GM20431 (cell line): ENCODE measurements around the gene NCLN.

Source experiments
- in situ Hi-C: fragments of 300-500 bp; cut with MseI, MboI; formaldehyde crosslinking; loops from one replicate; pipeline ENCODE4 v1.15.0; 2020; ENCODE audit warnings: low sequenced_read_pairs; ENCODE audit not compliant: unreplicated experiment

The NCLN gene

DNA sequence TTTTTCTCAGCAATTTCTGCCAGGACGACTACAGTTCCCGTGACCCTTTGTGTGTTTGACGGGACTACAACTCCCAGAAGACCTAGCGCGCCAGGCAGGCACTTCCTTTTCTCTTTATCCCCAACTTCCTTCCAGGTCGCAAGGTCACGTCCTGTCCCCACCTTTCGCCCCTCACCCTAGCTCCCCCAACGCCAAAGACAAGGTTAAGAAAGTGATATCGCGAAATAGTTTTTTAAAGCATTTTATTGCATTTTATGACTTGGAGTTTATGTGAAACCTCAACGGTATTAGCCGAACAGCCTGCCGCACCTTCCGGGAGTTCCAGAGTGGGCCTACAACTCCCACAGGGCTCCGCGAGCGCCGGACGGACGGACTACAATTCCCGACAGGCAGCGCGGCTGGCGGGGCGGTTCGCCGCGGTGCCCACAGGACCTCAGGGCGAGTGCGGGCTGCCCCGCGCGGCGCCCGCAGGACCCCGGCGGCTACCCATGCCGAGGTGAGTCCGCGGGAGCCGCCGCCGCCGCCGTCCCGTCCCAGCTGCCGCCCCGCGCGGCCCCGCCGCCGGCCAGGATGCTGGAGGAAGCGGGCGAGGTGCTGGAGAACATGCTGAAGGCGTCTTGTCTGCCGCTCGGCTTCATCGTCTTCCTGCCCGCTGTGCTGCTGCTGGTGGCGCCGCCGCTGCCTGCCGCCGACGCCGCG is at the start of gene NCLN:
Gene NCLN (plus strand): TSS at position 470 of the 699 bp plus-strand sequence. CDS start 101 bp downstream, at position 571.
- in situ Hi-C loops, result no loop called here

DNA sequence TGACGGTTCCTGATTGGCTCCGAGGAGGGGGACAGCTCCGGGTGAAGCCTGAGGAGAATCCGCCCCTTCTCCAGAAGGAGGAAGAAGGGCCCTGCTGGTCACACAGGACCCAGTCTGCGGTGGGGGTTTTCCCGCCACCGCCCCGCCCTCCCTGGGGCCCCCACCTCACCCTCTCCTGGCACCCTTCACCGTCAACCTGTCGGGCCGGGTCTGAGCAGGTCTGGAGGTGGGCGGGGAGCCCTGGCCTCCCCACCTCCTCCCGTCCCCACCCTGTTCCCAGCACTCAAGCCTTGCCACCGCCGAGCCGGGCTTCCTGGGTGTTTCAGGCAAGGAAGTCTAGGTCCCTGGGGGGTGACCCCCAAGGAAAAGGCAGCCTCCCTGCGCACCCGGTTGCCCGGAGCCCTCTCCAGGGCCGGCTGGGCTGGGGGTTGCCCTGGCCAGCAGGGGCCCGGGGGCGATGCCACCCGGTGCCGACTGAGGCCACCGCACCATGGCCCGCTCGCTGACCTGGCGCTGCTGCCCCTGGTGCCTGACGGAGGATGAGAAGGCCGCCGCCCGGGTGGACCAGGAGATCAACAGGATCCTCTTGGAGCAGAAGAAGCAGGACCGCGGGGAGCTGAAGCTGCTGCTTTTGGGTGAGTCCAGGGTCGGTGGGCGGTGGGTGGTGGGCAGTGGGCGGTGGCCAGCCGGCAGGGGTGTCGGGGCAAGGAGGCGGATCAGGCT is 49.6 kb upstream of the NCLN start, which contains the start of gene GNA15:
Gene GNA15 (plus strand): TSS at position 73 of the 723 bp plus-strand sequence. CDS start 418 bp downstream, at position 491.
- in situ Hi-C loops, result no loop called here

GRCh38 chr19:3136684-3137055 is 49.1 kb upstream of the NCLN start:
- in situ Hi-C loops, result no loop called here

- in situ Hi-C loops, result no loop called here
Measured at GRCh38 chr19:3137119-3137518, 48.6 kb upstream of the NCLN start.

DNA sequence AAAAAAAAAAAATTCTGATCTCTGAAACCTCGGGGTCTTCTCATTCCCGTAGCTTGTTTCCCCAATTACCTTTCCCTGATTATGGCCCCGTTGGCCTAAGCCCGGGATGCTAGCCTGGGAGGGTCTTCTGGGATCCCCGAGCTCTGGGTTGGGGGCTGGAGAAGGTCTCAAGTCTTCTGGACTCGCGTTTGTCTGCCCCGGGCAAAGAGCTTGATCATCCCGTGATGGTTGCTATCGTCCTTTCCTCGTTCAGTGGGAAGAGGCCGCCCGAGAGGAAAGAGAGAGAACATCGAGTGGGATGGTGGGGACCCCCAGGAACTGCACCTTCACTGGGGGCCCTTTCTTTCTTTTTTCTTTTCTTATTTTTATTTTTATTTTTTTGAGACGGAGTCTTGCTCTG is 47.5 kb upstream of the NCLN start:
- in situ Hi-C loops, result no loop called here

DNA sequence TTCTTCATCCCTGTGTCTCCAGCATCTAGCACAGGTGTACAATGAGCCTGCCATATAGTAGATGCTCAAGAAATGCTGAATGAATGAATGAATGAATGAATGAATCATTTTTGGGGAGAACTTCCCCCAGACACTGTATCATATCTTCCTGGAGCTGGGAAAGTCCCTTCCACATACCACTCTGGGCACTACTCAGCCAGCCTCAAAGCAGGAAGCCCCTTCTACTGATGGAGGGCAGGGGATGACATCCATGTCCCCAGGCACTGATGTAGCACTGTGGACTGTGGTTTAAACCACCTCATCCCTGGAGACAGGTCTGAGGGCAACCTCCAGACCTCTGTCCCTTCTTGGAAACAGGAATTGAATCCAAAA is 45.1 kb upstream of the NCLN start:
- in situ Hi-C loops, result no loop called here

GRCh38 chr19:3142292-3142670 is 43.4 kb upstream of the NCLN start:
- in situ Hi-C loops, result no loop called here

DNA sequence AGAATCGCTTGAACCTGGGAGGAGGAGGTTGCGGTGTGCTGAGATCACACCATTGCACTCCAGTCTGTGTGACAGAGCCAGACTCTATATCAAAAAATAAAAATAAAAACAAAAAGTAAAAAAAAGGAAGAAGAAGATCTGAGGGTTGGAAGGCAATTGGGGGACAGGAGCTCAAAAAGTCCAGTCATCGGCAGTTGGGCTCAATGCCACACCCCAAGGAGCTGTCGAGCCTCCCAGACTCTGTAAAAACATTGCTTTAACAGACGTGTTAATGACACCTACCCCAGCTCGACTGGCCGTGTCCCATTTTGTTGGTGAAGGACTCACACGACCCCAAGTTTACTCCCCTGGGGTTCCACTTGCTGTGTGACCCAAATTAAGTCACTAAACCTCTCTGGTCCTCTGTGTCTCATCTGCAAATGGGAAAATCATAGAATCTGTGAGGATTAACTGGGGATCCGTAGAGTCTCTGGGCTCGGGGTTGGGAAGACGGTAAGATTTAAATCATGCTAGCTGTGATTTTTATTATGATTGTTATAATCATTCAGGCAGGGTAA is 42.9 kb upstream of the NCLN start:
- in situ Hi-C loops, result no loop called here

DNA sequence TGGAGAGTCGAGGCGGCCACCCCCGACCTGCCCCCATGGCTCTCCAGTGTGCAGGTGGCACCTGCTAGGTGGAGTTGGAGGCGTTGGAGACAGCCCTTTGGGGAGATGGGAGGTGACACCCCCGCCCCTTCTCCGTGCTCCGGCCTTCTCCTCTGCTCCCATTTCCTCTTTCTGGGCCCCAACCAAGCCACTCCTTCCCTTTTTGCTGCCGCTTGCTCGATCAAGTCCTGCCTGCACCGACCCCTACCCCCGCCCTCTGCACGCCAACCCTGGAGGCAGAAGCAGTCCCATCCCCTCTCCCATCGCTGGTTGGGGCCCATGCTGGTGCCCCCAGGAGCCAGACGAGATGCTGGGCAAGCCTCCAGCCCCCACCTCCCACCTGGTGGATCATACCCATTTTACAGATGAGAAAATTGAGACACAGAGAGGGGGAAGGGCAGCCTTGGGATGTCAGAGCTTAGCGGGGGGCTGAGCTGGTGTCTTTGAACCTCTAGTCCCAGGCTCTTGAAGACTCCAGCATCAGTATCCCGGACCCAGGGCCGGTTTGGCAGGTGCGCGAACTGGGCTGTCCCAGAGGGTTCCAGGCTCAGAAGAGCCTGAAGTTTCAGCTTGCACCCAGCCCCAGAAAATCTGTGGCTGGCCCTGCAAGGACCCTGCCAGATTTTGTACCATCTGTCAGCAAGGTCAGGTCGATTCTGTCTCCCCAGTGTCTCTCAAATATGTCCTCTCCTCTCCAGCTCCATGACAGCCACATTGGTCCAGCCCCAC is 39.6 kb upstream of the NCLN start:
- in situ Hi-C loops, result no loop called here

GRCh38 chr19:3146677-3147100 is 39.0 kb upstream of the NCLN start:
- in situ Hi-C loops, result no loop called here

GRCh38 chr19:3148503-3148902 is 37.2 kb upstream of the NCLN start:
- in situ Hi-C loops, result no loop called here

GRCh38 chr19:3149089-3149488 is 36.6 kb upstream of the NCLN start:
- in situ Hi-C loops, result no loop called here

DNA sequence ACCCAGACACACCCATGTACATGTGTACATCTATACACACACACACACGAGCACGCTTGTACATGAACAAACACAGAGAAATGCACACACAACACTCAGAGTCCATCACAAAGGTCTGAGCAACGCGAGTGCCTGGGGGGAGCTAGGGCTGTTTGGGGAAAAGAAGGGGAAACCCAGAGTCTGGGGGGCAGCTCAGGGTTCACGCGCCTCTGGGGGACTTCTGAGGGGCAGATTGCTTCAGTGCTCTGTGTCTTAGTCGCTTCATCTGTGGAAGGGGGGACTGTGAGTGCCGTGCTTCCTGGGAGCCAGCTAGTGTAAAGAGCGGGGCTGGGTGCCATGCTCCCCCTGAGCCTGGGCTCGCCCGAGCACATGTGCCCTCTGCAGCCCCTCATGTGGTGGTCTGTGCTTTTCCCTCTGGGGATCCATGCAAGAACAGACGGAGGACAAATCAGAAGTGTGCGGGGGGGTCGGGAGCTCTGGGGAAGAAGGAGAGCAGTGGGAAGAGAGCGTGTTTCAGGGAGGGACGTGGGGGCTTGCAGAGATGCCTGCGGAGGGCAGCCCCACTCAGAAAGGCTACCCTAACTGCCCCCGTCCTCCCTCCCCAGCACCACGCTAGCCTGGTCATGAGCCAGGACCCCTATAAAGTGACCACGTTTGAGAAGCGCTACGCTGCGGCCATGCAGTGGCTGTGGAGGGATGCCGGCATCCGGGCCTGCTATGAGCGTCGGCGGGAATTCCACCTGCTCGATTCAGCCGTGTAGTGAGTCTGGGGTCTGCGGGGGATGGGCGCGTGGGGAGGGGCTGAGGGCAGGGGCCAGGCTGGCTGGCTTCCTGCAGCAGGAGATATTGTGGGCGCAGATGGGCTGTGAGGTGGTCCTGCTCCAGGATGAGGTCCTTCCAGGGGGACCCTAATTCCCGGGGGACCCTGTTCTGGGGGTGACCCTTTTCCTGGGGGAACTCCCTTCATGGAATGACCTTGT is 35.9 kb upstream of the NCLN start:
- in situ Hi-C loops, result no loop called here

GRCh38 chr19:3150739-3151329 is 34.9 kb upstream of the NCLN start:
- in situ Hi-C loops, result no loop called here

DNA sequence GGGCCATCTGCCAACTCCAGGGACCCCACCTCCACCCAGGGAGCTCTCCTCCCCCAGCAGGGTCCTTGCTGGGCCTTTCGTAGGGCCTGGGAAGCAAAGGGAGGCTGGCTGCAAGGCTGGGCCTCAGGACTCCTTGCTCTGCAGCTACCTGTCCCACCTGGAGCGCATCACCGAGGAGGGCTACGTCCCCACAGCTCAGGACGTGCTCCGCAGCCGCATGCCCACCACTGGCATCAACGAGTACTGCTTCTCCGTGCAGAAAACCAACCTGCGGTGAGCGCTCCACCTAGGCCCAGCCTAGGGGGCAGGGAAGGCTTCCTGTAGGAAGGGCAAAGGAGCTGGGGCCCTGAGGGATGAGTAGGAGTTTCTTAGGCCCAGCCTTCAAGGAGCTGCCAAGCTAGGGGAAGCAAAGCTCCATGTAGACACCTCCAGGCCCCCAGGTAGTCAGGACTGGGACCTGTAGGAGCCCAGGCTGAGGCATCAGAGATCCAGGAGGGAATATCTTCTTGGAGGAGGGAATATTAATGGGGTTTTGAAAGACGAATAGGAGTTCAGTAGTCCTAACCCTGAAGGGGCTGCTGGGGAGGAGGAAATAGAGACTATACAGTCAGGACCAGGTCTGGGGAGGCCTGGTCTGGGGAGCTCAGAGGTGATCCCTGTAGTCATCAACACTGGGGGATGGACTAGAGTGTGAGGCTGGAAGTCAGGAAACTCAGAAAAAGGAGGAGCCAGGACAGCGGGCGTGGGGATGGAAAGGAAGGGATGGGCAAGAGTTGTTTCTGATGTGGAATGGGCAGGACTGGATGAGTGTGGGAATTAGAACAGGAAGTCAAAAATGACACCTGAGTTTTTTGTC is 33.9 kb upstream of the NCLN start:
- in situ Hi-C loops, result no loop called here

DNA sequence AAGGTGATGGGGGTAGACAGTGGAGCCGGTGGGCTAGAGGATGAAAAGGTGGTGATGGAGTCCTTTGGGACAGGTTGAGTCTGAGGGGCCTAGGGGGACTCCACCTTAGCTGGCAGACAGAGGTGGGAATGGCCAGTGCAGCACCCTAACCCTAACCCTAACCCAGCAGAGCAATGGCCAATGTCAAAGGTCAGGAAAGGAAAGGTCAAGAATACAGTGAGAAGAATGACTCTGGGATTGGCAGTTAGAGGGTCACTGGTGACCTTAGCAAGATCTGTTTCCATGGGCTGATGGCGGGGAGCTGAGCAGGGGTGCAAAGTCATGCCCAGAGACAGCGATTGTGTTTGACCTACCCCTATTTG is 33.3 kb upstream of the NCLN start:
- in situ Hi-C loops, result no loop called here

- in situ Hi-C loops, result no loop called here
Measured at GRCh38 chr19:3153286-3154230, 32.2 kb upstream of the NCLN start.
